Right atrium auricular region (tissue), 2 donors: ENCODE data around the gene FHIT. TPM values are rescaled to one million over a fixed set of nuclear protein-coding genes. Genes with fewer than 3 reads are reported as not detected.
A peak's percentile ranks its signal among the peaks of the same experiment; 100 is the strongest.

Experiments used
- DNase-seq: peaks from one replicate; pipeline ENCODE4 v3.0.0-alpha.2; 2019; ENCODE audit warnings: low spot score
- H3K27ac ChIP-seq, 2 donors: fragments of 200-600 bp; sonication (generic); 1 replicate in 1 of 2; 2 replicates in 1 of 2; pipeline ENCODE4 v1.5.1; 2016 to 2019
- H3K27me3 ChIP-seq, 2 donors: fragments of 200-600 bp; sonication (generic); one replicate each; pipeline versions ENCODE4 v1.5.1 to v1.6.0; 2017 to 2019
- H3K36me3 ChIP-seq: fragments of 200-600 bp; sonication (generic); one replicate; pipeline ENCODE4 v1.5.1; 2016
- H3K4me1 ChIP-seq, 2 donors: fragments of 200-600 bp; sonication (generic); one replicate each; pipeline versions ENCODE4 v1.5.1 to v1.6.0; 2017 to 2019
- H3K4me3 ChIP-seq, 2 donors: fragments of 200-600 bp; sonication (generic); 1 replicate in 1 of 2; 2 replicates in 1 of 2; pipeline ENCODE4 v1.5.1; 2017 to 2019; ENCODE audit warnings: mild to moderate bottlenecking in 1 of 2, moderate library complexity in 1 of 2
- H3K9me3 ChIP-seq, 2 donors: fragments of 200-600 bp; sonication (generic); one replicate each; pipeline ENCODE4 v1.5.1; 2019
- CTCF ChIP-seq, 2 donors: fragments of 200-600 bp; sonication (generic); IDR thresholded peaks; one replicate each; pipeline ENCODE4 v1.5.1; 2019; ENCODE audit warnings: antibody characterized with exemption in 2 of 2
- total RNA-seq, 2 donors: library from RNA; depleted of rRNA; stranded (reverse); fragments of >200 nt; gene quantifications; one replicate each; pipeline ENCODE4 v1.1.0, GENCODE V29; 2016

FHIT gene
- total RNA-seq, 2 donors from 2014 or later: 10.4 to 11.0 TPM

- H3K27me3 ChIP-seq: no peaks in the 10 kb centered on the region
- no peaks in the 10 kb centered on the region for H3K9me3 ChIP-seq
- peaks cover 0 to 14% of the 10 kb centered on the region in 2 donors for H3K4me1 ChIP-seq
- no peaks in the 10 kb centered on the region for H3K36me3 ChIP-seq
- H3K4me3 ChIP-seq: no peak overlapping the region
- no peak for DNase-seq
- H3K27ac ChIP-seq: peak overlapping the region in 1 of 2 donors; percentile 27
- no peak for TF ChIP-seq CTCF (IDR thresholded peaks at IDR 0.05)
These were observed 1438.1 kb downstream of the FHIT start for GRCh38 chr3:59813148-59813538.

- Histone ChIP-seq H3K36me3 (no peaks in the 10 kb centered on the region), H3K9me3 (no peaks in the 10 kb centered on the region), H3K27me3 (no peaks in the 10 kb centered on the region), H3K27ac (no peak overlapping the region), H3K4me1 (peaks cover 0 to 7% of the 10 kb centered on the region in 2 donors), H3K4me3 (no peak overlapping the region)
- DNase-seq: no peak
- no peak for TF ChIP-seq CTCF (IDR thresholded peaks at IDR 0.05)
These were observed 1438.8 kb downstream of the FHIT start for GRCh38 chr3:59812237-59813147.

GRCh38 chr3:59811160-59811559 lies 1440.1 kb downstream of the FHIT start:
- Histone ChIP-seq H3K4me3 (no peak overlapping the region), H3K27me3 (no peaks in the 10 kb centered on the region), H3K4me1 (peaks cover 0 to 7% of the 10 kb centered on the region in 2 donors), H3K9me3 (no peaks in the 10 kb centered on the region), H3K27ac (no peak overlapping the region), H3K36me3 (no peaks in the 10 kb centered on the region)
- no peak for TF ChIP-seq CTCF (IDR thresholded peaks at IDR 0.05)
- no peak for DNase-seq

GRCh38 chr3:59810606-59811005 lies 1440.6 kb downstream of the FHIT start:
- Histone ChIP-seq H3K27ac (no peak overlapping the region), H3K27me3 (no peaks in the 10 kb centered on the region), H3K9me3 (no peaks in the 10 kb centered on the region), H3K4me1 (peaks cover 0 to 7% of the 10 kb centered on the region in 2 donors), H3K36me3 (no peaks in the 10 kb centered on the region), H3K4me3 (no peak overlapping the region)
- TF ChIP-seq CTCF (IDR thresholded peaks at IDR 0.05): no peak
- DNase-seq: no peak

GRCh38 chr3:59809710-59810444 lies 1441.4 kb downstream of the FHIT start:
- no peaks in the 10 kb centered on the region for H3K27me3 ChIP-seq
- no peak for DNase-seq
- TF ChIP-seq CTCF (IDR thresholded peaks at IDR 0.05): peak in 1 of 2 donors; percentile 44
- no peaks in the 10 kb centered on the region for H3K9me3 ChIP-seq
- H3K27ac ChIP-seq: no peak overlapping the region
- H3K4me3 ChIP-seq: no peak overlapping the region
- peaks cover 0 to 7% of the 10 kb centered on the region in 2 donors for H3K4me1 ChIP-seq
- H3K36me3 ChIP-seq: no peaks in the 10 kb centered on the region
